Astrocyte (in vitro differentiated cells and primary cell): ENCODE data around the gene AK1.

Source experiments
- CTCF ChIP-seq: IDR thresholded peaks from 2 replicates; pipeline ENCODE4 v1.5.1; 2011; ENCODE audit warnings: low read depth, mild to moderate bottlenecking, inconsistent platforms, low read length, moderate library complexity; ENCODE audit not compliant: insufficient read depth
- EZH2 ChIP-seq: IDR thresholded peaks from 2 replicates; pipeline ENCODE4 v1.6.1; 2012; ENCODE audit warnings: mild to moderate bottlenecking, low read length, inconsistent platforms; ENCODE audit not compliant: insufficient read depth

GRCh38 chr9:127856729-127857116 lies 20.8 kb downstream of the AK1 start:
- TF ChIP-seq CTCF (no peak), EZH2 (no peak)
